ENCODE data around the gene ADAMTS2. TPM values are rescaled to one million over a fixed set of nuclear protein-coding genes. Genes with fewer than 3 reads are reported as not detected.

ADAMTS2 gene
- total and polyA plus RNA-seq, 2 donors (not counting 3 experiments of a cell fraction or from before 2014, with no cell fraction given), result not detected

DNA sequence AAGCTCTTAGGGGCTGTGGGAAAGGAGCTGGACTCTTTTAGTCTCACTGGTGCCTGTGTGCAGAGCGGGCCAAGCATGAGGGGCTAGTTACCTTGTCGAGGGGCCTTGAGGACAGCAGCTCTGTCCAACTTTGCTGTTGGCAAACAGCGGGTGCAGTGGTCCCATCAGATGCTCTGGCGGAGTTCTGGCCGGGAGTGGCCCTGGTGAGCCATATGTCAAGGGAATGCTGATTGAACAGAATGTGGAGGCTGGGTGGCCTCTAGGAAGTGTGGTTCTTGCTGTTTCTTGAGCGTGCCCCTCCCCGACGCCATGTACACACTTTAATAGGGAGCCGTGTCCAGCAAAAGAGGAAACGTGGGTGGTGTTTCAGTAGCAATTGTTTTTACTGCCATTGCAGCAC lies 3.6 kb upstream of the ADAMTS2 start:
- intact Hi-C loops (cut with micrococcal nuclease), result no loop called here
- no peak overlapping the region for H3K9ac ChIP-seq (replicated peaks; ENCODE audit: extremely low read depth, insufficient read depth, low read length)
- H3K36me3 ChIP-seq (ENCODE audit: control insufficient read depth in 2 of 2, extremely low read depth in 1 of 2, insufficient read depth in 2 of 2, low read length in 2 of 2), result no peaks in the 10 kb centered on the region
- no peaks in the 10 kb centered on the region for H3K9me1 ChIP-seq (replicated peaks; ENCODE audit: control insufficient read depth, extremely low read depth, insufficient read depth, low read length)
- TF ChIP-seq JUN (IDR thresholded peaks at IDR 0.05; ENCODE audit: borderline replicate concordance, insufficient read depth, insufficient read length, low read depth), result no peak
- no peak for TF ChIP-seq POLR2AphosphoS5 (IDR thresholded peaks at IDR 0.05; ENCODE audit: insufficient read depth, low read depth, low read length)
- TF ChIP-seq GATA2 (IDR thresholded peaks at IDR 0.05; ENCODE audit: insufficient read depth, insufficient read length, low read depth, low read length), result no peak
- TF ChIP-seq, protein P1, sequence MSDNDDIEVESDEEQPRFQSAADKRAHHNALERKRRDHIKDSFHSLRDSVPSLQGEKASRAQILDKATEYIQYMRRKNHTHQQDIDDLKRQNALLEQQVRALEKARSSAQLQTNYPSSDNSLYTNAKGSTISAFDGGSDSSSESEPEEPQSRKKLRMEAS (IDR thresholded peaks at IDR 0.05; ENCODE audit: insufficient read depth, insufficient read length), result no peak
- no peak for TF ChIP-seq FOS (IDR thresholded peaks at IDR 0.05; ENCODE audit: borderline replicate concordance, insufficient read depth, low read length)
- TF ChIP-seq MYC (IDR thresholded peaks at IDR 0.05; ENCODE audit: low read depth, low read length), result no peak
- TF ChIP-seq POLR2A (IDR thresholded peaks at IDR 0.05; ENCODE audit: low read depth, low read length), result no peak
- FAIRE-seq (no peak), DNase-seq (ENCODE audit: low read depth, low spot score) (no peak)
- no peak overlapping the region for H3K27ac ChIP-seq (ENCODE audit: insufficient read depth, low read depth, low read length)
- H3K4me2 ChIP-seq (ENCODE audit: insufficient read depth, low read length), result no peak overlapping the region
- no peaks in the 10 kb centered on the region for H3K79me2 ChIP-seq (ENCODE audit: control insufficient read depth, insufficient read depth, low read length)
- POLR2A ChIA-PET, result no interaction called here
- no peaks in the 10 kb centered on the region for H3K9me3 ChIP-seq (replicated peaks; ENCODE audit: control insufficient read depth, insufficient read depth, low read length)
- no peak overlapping the region for H2AFZ ChIP-seq (ENCODE audit: low read depth, low read length)
- BruUV-seq (replicated peaks), result no TSS peak
- peaks cover 10 to 15% of the 10 kb centered on the region in 2 experiments for H3K27me3 ChIP-seq (ENCODE audit: control insufficient read depth in 2 of 2, insufficient read depth in 2 of 2, low read length in 2 of 2)
- dilution Hi-C loops (cut with MboI; ENCODE audit: extremely low pct_ligation_motif_present, low sequenced_read_pairs), result no loop called here
- H4K20me1 ChIP-seq (replicated peaks; ENCODE audit: control insufficient read depth, extremely low read depth, insufficient read depth, low read length), result no peaks in the 10 kb centered on the region
- CTCF ChIA-PET, result no interaction called here
- no peaks in the 10 kb centered on the region for H3K4me1 ChIP-seq (ENCODE audit: control insufficient read depth, extremely low read depth, insufficient read depth, low read length)
- no peak overlapping the region for H3K4me3 ChIP-seq (replicated peaks in 1 of 3; ENCODE audit: insufficient read depth in 1 of 3, low read depth in 1 of 3, low read length in 3 of 3)

DNA sequence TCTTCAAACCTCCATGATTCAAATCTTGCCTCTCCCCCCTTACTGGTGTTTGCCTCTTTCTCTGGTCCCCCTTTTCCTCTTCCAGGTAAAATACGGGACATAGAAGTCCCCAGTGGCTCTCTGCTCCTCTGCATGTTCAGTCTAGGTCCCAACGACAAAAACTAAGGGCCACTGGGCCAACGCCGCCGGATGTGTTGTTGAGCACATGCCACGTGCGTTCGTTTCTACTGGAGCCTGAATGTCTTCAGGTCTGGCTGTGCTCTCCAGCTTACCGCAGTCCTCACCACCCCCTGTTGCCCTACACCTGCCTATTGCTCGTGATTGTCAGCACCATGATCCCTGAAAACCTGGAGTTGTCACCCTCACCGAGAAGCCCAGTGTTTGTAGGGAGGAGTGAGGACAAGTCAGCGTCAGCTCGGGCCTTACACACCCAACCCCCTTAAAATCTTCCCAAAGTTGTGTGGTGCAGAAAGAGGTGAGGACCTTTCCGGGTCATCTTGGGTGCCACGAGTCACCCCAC lies 2.8 kb upstream of the ADAMTS2 start:
- DNase-seq (ENCODE audit: low read depth, low spot score) (no peak), FAIRE-seq (no peak)
- peaks cover 17 to 20% of the 10 kb centered on the region in 2 experiments for H3K27me3 ChIP-seq (ENCODE audit: control insufficient read depth in 2 of 2, insufficient read depth in 2 of 2, low read length in 2 of 2)
- H4K20me1 ChIP-seq (replicated peaks; ENCODE audit: control insufficient read depth, extremely low read depth, insufficient read depth, low read length), result no peaks in the 10 kb centered on the region
- dilution Hi-C loops (cut with MboI; ENCODE audit: extremely low pct_ligation_motif_present, low sequenced_read_pairs) (no loop called here), intact Hi-C loops (cut with micrococcal nuclease) (no loop called here)
- TF ChIP-seq EZH2 (IDR thresholded peaks at IDR 0.05; ENCODE audit: borderline replicate concordance, low read depth, low read length, severe bottlenecking) (no peak), MYC (IDR thresholded peaks at IDR 0.05; ENCODE audit: low read depth, low read length) (no peak), POLR2A (IDR thresholded peaks at IDR 0.05; ENCODE audit: low read depth, low read length) (no peak), POLR2AphosphoS5 (IDR thresholded peaks at IDR 0.05; ENCODE audit: insufficient read depth, low read depth, low read length) (no peak), JUN (IDR thresholded peaks at IDR 0.05; ENCODE audit: borderline replicate concordance, insufficient read depth, insufficient read length, low read depth) (no peak)
- TF ChIP-seq, protein P1 (IDR thresholded peaks at IDR 0.05; ENCODE audit: insufficient read depth, insufficient read length), result no peak
- H3K36me3 ChIP-seq (ENCODE audit: control insufficient read depth in 2 of 2, extremely low read depth in 1 of 2, insufficient read depth in 2 of 2, low read length in 2 of 2), result no peaks in the 10 kb centered on the region
- H3K4me3 ChIP-seq (replicated peaks in 1 of 3; ENCODE audit: insufficient read depth in 1 of 3, low read depth in 1 of 3, low read length in 3 of 3), result no peak overlapping the region
- no peaks in the 10 kb centered on the region for H3K79me2 ChIP-seq (ENCODE audit: control insufficient read depth, insufficient read depth, low read length)
- CTCF ChIA-PET, result no interaction called here
- H3K9me1 ChIP-seq (replicated peaks; ENCODE audit: control insufficient read depth, extremely low read depth, insufficient read depth, low read length), result no peaks in the 10 kb centered on the region
- H2AFZ ChIP-seq (ENCODE audit: low read depth, low read length), result no peak overlapping the region
- no TSS peak for BruUV-seq (replicated peaks)
- no peaks in the 10 kb centered on the region for H3K4me1 ChIP-seq (ENCODE audit: control insufficient read depth, extremely low read depth, insufficient read depth, low read length)
- H3K4me2 ChIP-seq (ENCODE audit: insufficient read depth, low read length), result no peak overlapping the region
- no peak overlapping the region for H3K9ac ChIP-seq (replicated peaks; ENCODE audit: extremely low read depth, insufficient read depth, low read length)
- H3K9me3 ChIP-seq (replicated peaks; ENCODE audit: control insufficient read depth, insufficient read depth, low read length), result no peaks in the 10 kb centered on the region
- POLR2A ChIA-PET, result no interaction called here
- no peak overlapping the region for H3K27ac ChIP-seq (ENCODE audit: insufficient read depth, low read depth, low read length)
